PC-3 (cell line): ENCODE measurements around the gene BAX. TPM values are rescaled to one million over a fixed set of nuclear protein-coding genes. Genes with fewer than 3 reads are reported as not detected.
A peak's percentile ranks its signal among the peaks of the same experiment; 100 is the strongest.

ENCODE experiments used
- ATAC-seq: fragments of 200-7000 bp; cut with Tn5 transposase; 2 replicates; pipeline ENCODE4 v1.9.1; 2020; ENCODE audit warnings: mild to moderate bottlenecking, moderate library complexity
- BruUV-seq: library from RNA; stranded (reverse); fragments of 400-500 nt; replicated peaks from 2 replicates; lab custom pipeline; 2021; lab: Mats Ljungman, UMichigan
- CTCF ChIA-PET: fragments of 300-600 bp; sonication (Branson Sonifier 250); formaldehyde crosslinking; loops from one replicate; lab custom pipeline; 2022; ENCODE audit warnings: antibody characterized with exemption; lab: Charles Lee
- POLR2A ChIA-PET: fragments of 300-600 bp; sonication (Branson Sonifier 250); formaldehyde crosslinking; loops from one replicate; lab custom pipeline; 2022; ENCODE audit warnings: antibody characterized with exemption; ENCODE audit not compliant: unreplicated experiment; lab: Charles Lee
- DNase-seq: peaks from one replicate; pipeline ENCODE4 v3.0.0-alpha.2; 2015
- H2AFZ ChIP-seq: fragments of 300-600 bp; sonication (generic); 2 replicates; pipeline ENCODE4 v1.6.0; 2016; ENCODE audit warnings: antibody characterized with exemption, low read length
- H3F3A ChIP-seq: fragments of 300-600 bp; sonication (generic); one replicate; pipeline ENCODE4 v1.6.0; 2017; ENCODE audit warnings: antibody characterized with exemption, low read length, control low read depth, mild to moderate bottlenecking; ENCODE audit not compliant: unreplicated experiment
- H3K27ac ChIP-seq: fragments of 300-600 bp; sonication (generic); 2 replicates; pipeline ENCODE4 v1.5.1; 2016; ENCODE audit warnings: mild to moderate bottlenecking, low read length
- H3K27me3 ChIP-seq: fragments of 300-600 bp; sonication (generic); 2 replicates; pipeline ENCODE4 v1.6.1; 2016; ENCODE audit warnings: low read length, mixed read lengths
- H3K36me3 ChIP-seq: fragments of 300-600 bp; sonication (generic); 2 replicates; pipeline ENCODE4 v1.6.1; 2016; ENCODE audit warnings: low read depth, mixed run types, low read length, mixed read lengths
- H3K4me1 ChIP-seq: fragments of 300-600 bp; sonication (generic); 2 replicates; pipeline ENCODE4 v1.5.1; 2016; ENCODE audit warnings: low read length; ENCODE audit not compliant: insufficient read depth
- H3K4me2 ChIP-seq: fragments of 300-600 bp; sonication (generic); 2 replicates; pipeline ENCODE4 v1.6.0; 2016; ENCODE audit warnings: low read length
- H3K4me3 ChIP-seq: fragments of 300-600 bp; sonication (generic); 2 replicates; pipeline ENCODE4 v1.5.1; 2016; ENCODE audit warnings: mild to moderate bottlenecking, low read length, mixed read lengths
- H3K79me2 ChIP-seq: fragments of 300-600 bp; sonication (generic); 2 replicates; pipeline ENCODE4 v1.6.1; 2017; ENCODE audit warnings: low read length, mixed read lengths
- H3K9ac ChIP-seq: fragments of 300-600 bp; sonication (generic); 2 replicates; pipeline ENCODE4 v1.6.0; 2016; ENCODE audit warnings: mild to moderate bottlenecking, low read length
- H3K9me2 ChIP-seq: fragments of 300-600 bp; sonication (generic); replicated peaks from 2 replicates; pipeline ENCODE4 v1.6.1; 2016; ENCODE audit warnings: mixed run types, low read length, mixed read lengths
- H3K9me3 ChIP-seq: fragments of 300-600 bp; sonication (generic); 2 replicates; pipeline ENCODE4 v1.6.1; 2016; ENCODE audit warnings: low read length, mixed read lengths
- H4K20me1 ChIP-seq: fragments of 300-600 bp; sonication (generic); 2 replicates; pipeline ENCODE4 v1.6.1; 2016; ENCODE audit warnings: low read length, mixed read lengths
- EZH2 ChIP-seq: fragments of 300-600 bp; sonication (generic); IDR thresholded peaks from one replicate; pipeline ENCODE4 v1.6.1; 2017; ENCODE audit warnings: antibody characterized with exemption, mild to moderate bottlenecking, low read length; ENCODE audit not compliant: unreplicated experiment
- EZH2phosphoT487 ChIP-seq: fragments of 300-600 bp; sonication (generic); IDR thresholded peaks from 2 replicates; pipeline ENCODE4 v1.6.1; 2018; ENCODE audit warnings: mild to moderate bottlenecking, antibody characterized with exemption, low read length, borderline replicate concordance
- intact Hi-C: fragments of 100-400 bp; cut with micrococcal nuclease; formaldehyde crosslinking; loops from 2 replicates; pipeline ENCODE4 v1.9.0; 2023
- total RNA-seq: library from RNA; depleted of rRNA; stranded (reverse); fragments of >200 nt; gene quantifications from 2 replicates; pipeline ENCODE4 v1.2.3, GENCODE V29; 2014
- TF ChIP-seq, protein P1 (sequence below): fragments of 300-600 bp; sonication (generic); conservative IDR thresholded peaks from 2 replicates; pipeline ENCODE4 v1.5.1; 2017; ENCODE audit warnings: antibody characterized with exemption, low read depth, mild to moderate bottlenecking, low read length

Gene BAX
- total RNA-seq, 1 experiment from 2014 or later = 44.8 TPM

DNA sequence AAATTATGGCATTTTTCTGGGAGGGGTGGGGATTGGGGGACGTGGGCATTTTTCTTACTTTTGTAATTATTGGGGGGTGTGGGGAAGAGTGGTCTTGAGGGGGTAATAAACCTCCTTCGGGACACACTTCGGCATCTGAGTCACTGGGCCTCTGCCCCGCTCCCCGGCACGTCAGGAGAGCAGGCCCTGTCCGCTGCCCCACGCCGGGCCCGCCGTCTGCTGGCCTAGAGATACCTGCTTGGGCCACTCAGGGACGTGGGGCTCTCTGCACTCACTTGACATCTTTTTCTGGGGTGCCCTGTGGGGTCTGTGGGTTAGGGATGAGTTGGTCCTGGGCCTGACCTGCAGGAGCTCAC, 7.0 kb downstream of the BAX start:
- BruUV-seq = no TSS peak
- Histone ChIP-seq H3K9me3 (no peaks in the 10 kb centered on the region), H3K4me1 (peaks cover 31% of the 10 kb centered on the region), H3K27me3 (no peaks in the 10 kb centered on the region), H2AFZ (no peak overlapping the region), H3K27ac (no peak overlapping the region), H3K9ac (no peak overlapping the region), H3K36me3 (peaks cover 7% of the 10 kb centered on the region; the same call in 1 of the 2 replicates), H3K9me2 (no peaks in the 10 kb centered on the region), H3K4me3 (no peak overlapping the region), H4K20me1 (0 out of 2 replicates have a peak, but pooled peaks cover 5% of the 10 kb centered on the region), H3F3A (peaks cover 5% of the 10 kb centered on the region), H3K4me2 (no peak overlapping the region), H3K79me2 (peaks cover 14% of the 10 kb centered on the region)
- DNase-seq (no peak), ATAC-seq (no peak)
- CTCF ChIA-PET = interaction anchor here (0.5 kb wide), 1 partner anchor 32 kb away, joined by 3 read pairs; the partner anchor contains the start of genes GYS1 and RUVBL2
- TF ChIP-seq EZH2phosphoT487 = no peak
- TF ChIP-seq EZH2 = no peak
- TF ChIP-seq, protein P1, sequence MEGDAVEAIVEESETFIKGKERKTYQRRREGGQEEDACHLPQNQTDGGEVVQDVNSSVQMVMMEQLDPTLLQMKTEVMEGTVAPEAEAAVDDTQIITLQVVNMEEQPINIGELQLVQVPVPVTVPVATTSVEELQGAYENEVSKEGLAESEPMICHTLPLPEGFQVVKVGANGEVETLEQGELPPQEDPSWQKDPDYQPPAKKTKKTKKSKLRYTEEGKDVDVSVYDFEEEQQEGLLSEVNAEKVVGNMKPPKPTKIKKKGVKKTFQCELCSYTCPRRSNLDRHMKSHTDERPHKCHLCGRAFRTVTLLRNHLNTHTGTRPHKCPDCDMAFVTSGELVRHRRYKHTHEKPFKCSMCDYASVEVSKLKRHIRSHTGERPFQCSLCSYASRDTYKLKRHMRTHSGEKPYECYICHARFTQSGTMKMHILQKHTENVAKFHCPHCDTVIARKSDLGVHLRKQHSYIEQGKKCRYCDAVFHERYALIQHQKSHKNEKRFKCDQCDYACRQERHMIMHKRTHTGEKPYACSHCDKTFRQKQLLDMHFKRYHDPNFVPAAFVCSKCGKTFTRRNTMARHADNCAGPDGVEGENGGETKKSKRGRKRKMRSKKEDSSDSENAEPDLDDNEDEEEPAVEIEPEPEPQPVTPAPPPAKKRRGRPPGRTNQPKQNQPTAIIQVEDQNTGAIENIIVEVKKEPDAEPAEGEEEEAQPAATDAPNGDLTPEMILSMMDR = no peak
- POLR2A ChIA-PET = interaction anchor here (0.6 kb wide), 2 partner anchors 81 to 83 kb away, joined by 7 to 22 read pairs; no protein-coding TSS in a partner anchor
- intact Hi-C loops = no loop called here

DNA sequence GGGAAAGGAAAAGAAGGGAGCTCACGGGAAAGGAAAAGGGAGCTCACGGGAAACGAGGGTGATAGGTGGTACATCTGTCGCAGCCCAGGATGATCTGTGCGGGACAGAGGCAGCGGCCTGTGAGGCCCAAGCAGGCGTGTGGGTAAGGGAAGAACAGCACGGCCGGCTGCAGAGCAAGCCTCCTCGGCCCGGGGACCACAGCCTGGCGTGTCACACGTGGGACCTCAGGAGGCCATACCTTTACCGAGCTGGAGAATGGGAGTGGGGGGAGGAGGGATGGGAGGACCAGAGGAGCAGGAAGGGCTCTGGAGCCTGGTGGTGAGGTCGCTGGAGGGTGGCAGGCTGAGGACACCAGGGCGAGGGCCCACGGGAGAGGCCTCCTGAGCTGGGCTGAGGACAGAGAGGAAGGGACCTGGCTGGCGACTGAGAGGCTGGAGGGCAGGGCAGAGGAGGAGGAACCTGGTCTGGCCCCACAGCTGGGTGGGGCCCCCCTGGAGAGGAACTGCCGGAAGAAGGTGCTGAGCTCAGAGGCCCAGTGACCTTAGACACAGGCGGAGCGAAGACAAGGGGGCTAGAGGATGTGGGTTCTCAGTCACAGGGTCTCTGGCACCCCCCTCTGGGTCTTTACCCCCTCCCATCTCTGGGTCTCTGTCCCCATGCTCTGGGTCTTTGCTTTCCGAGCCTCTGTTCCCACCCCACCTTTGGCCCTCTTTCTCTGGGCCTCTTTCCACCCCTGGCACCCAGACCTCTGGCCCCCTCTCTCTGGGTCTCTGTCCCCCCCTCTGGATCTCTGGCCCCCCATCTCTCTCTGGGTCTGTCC, 7.6 kb downstream of the BAX start:
- ChIA-PET CTCF (interaction anchor here (0.5 kb wide), 1 partner anchor 31 kb away, joined by 3 read pairs; the partner anchor contains the start of genes GYS1 and RUVBL2), POLR2A (interaction anchor here (0.6 kb wide), 2 partner anchors 81 to 83 kb away, joined by 7 to 22 read pairs; no protein-coding TSS in a partner anchor)
- Histone ChIP-seq H3K79me2 (peaks cover 14% of the 10 kb centered on the region), H3K9me2 (no peaks in the 10 kb centered on the region), H4K20me1 (0 out of 2 replicates have a peak, but pooled peaks cover 5% of the 10 kb centered on the region), H3K9ac (no peak overlapping the region), H3F3A (peaks cover 5% of the 10 kb centered on the region), H3K27ac (0 out of 2 replicates have a peak overlapping the region, but pooled peaks have one; percentile 23), H3K4me1 (peaks cover 31% of the 10 kb centered on the region), H3K36me3 (peaks cover 7% of the 10 kb centered on the region; the same call in 1 of the 2 replicates), H3K27me3 (no peaks in the 10 kb centered on the region), H2AFZ (no peak overlapping the region), H3K9me3 (no peaks in the 10 kb centered on the region), H3K4me2 (no peak overlapping the region), H3K4me3 (no peak overlapping the region)
- no TSS peak for BruUV-seq
- TF ChIP-seq, protein P1 = no peak
- no peak for TF ChIP-seq EZH2
- TF ChIP-seq EZH2phosphoT487 = no peak
- intact Hi-C loops = no loop called here
- DNase-seq (peak; percentile 18), ATAC-seq (peak; percentile 50)
